A549 (cell line): Measurements from ENCODE around the gene TIGD3. TPM values are rescaled to one million over a fixed set of nuclear protein-coding genes. Genes with fewer than 3 reads are reported as not detected.
"Not testable (repeated sequence)": the region's sequence is repeated elsewhere in the genome, so short reads cannot be mapped to it uniquely, and the experiment has no call there.

ENCODE experiments used
- ATAC-seq, 2 experiments: fragments of 200-7000 bp in 1 of 2; fragments of >200 bp in 1 of 2; cut with Nextera tagmentation in 1 of 2; cut with Tn5 transposase in 1 of 2; 3 replicates each; pipeline versions ENCODE4 v1.8.0 to v1.9.1; 2018 to 2020; ENCODE audit warnings: mild to moderate bottlenecking in 1 of 2, moderate library complexity in 1 of 2
- CTCF ChIA-PET: fragments of 300-600 bp; sonication (Branson Sonifier 250); formaldehyde crosslinking; extraction: SDS; loops from one replicate; lab custom pipeline; 2021; ENCODE audit warnings: antibody characterized with exemption, inconsistent platforms; lab: Yijun Ruan, JAX
- POLR2A ChIA-PET: fragments of 350-600 bp; formaldehyde crosslinking; extraction: SDS; loops from one replicate; lab custom pipeline; 2021; ENCODE audit warnings: antibody characterized with exemption, inconsistent platforms; lab: Yijun Ruan, JAX
- DNase-seq, 2 experiments: peaks; one replicate each; pipeline versions ENCODE4 v3.0.0 to v3.0.0-alpha.2; 2011 to 2016; ENCODE audit warnings: low read depth in 1 of 2, low spot score in 1 of 2
- FAIRE-seq: peaks from 2 replicates; lab custom pipeline; 2011; peaks lifted over from hg19 to GRCh38; lab: Jason Lieb, UNC
- H3K27ac ChIP-seq, 2 experiments: fragments of >200 bp; sonication (Bioruptor Twin); formaldehyde crosslinking; 3 replicates each; pipeline ENCODE4 v1.5.1; 2016 to 2017
- H3K4me1 ChIP-seq: fragments of >200 bp; sonication (Bioruptor Twin); formaldehyde crosslinking; 3 replicates; pipeline ENCODE4 v1.6.1; 2016
- H3K4me2 ChIP-seq: fragments of >200 bp; sonication (Bioruptor Twin); formaldehyde crosslinking; 3 replicates; pipeline ENCODE4 v1.6.1; 2016
- H3K4me3 ChIP-seq: fragments of >200 bp; sonication (Bioruptor Twin); formaldehyde crosslinking; 3 replicates; pipeline ENCODE4 v1.5.1; 2016
- H3K9me3 ChIP-seq: fragments of >200 bp; sonication (Bioruptor Twin); formaldehyde crosslinking; 3 replicates; pipeline ENCODE4 v1.6.1; 2016
- BHLHE40 ChIP-seq: IDR thresholded peaks from 2 replicates; pipeline ENCODE4 v1.6.1; 2012; ENCODE audit warnings: low read depth, low read length, inconsistent platforms
- CBX2 ChIP-seq: fragments of 200-600 bp; sonication (generic); IDR thresholded peaks from 2 replicates; pipeline ENCODE4 v1.6.1; 2016; ENCODE audit warnings: low read depth, mild to moderate bottlenecking, borderline replicate concordance
- CBX8 ChIP-seq: fragments of 200-600 bp; sonication (generic); IDR thresholded peaks from 2 replicates; pipeline ENCODE4 v1.6.1; 2016
- CEBPB ChIP-seq, 2 experiments: fragments of >200 bp in 1 of 2; sonication (Bioruptor Twin) in 1 of 2; formaldehyde crosslinking in 1 of 2; IDR thresholded peaks; 2 replicates each; pipeline ENCODE4 v1.6.1; 2012 to 2016
- FOXS1 ChIP-seq: fragments of 250-450 bp; sonication (Bioruptor Pico); IDR thresholded peaks from 2 replicates; pipeline ENCODE4 v1.5.0; 2020; ENCODE audit warnings: mild to moderate bottlenecking, moderate library complexity
- HOXB5 ChIP-seq: fragments of 250-450 bp; sonication (Bioruptor Pico); IDR thresholded peaks from 2 replicates; pipeline ENCODE4 v1.5.0; 2020; ENCODE audit warnings: mild to moderate bottlenecking, moderate library complexity
- KDM5A ChIP-seq: fragments of 200-600 bp; sonication (generic); IDR thresholded peaks from 2 replicates; pipeline ENCODE4 v1.6.1; 2016; ENCODE audit warnings: antibody characterized with exemption, mild to moderate bottlenecking
- POLR2AphosphoS2 ChIP-seq: conservative IDR thresholded peaks from 2 replicates; pipeline ENCODE4 v1.6.1; 2012; ENCODE audit warnings: low read length, improper control_type of control experiment, inconsistent platforms
- RAD21 ChIP-seq, 2 experiments: fragments of >200 bp in 1 of 2; sonication (Bioruptor Twin) in 1 of 2; formaldehyde crosslinking in 1 of 2; IDR thresholded peaks in 1 of 2; conservative IDR thresholded peaks in 1 of 2; 2 replicates in 1 of 2; 3 replicates in 1 of 2; pipeline ENCODE4 v1.6.1; 2012 to 2018; ENCODE audit warnings: inconsistent platforms in 1 of 2
- SMC3 ChIP-seq: fragments of >200 bp; sonication (Bioruptor Twin); formaldehyde crosslinking; IDR thresholded peaks from 3 replicates; pipeline ENCODE4 v1.6.1; 2018; ENCODE audit warnings: inconsistent platforms
- ZC3H11A ChIP-seq: fragments of 450-650 bp; IDR thresholded peaks from 2 replicates; pipeline ENCODE4 v1.6.1; 2014; ENCODE audit warnings: antibody characterized with exemption, mild to moderate bottlenecking
- ZNF302 ChIP-seq: fragments of 250-450 bp; sonication (Bioruptor Pico); IDR thresholded peaks from 2 replicates; pipeline ENCODE4 v1.9.0; 2021; ENCODE audit warnings: inconsistent platforms, mild to moderate bottlenecking, moderate library complexity
- WGBS: methylation state at CpG from one replicate; pipeline ENCODE4 v1.1.6; 2017; ENCODE audit errors: missing lambda C conversion rate; 5-methylcytosine and 5-hydroxymethylcytosine counted together
- polyA plus RNA-seq, 4 experiments: library from polyadenylated mRNA; depleted of rRNA in 3 of 4; stranded (reverse); fragments of >200 nt; fragmentation: RNase III in 1 of 4; extraction: RNeasy Plus Mini Kit Qiagen cat#74134 plus additional on column Dnase treatment in 1 of 4; gene quantifications; 2 replicates in 3 of 4; 3 replicates in 1 of 4; pipeline ENCODE4 v1.2.3, GENCODE V29; 2011 to 2017
- TF ChIP-seq, protein P1 (sequence below): fragments of >200 bp; sonication (Bioruptor Twin); formaldehyde crosslinking; IDR thresholded peaks from 2 replicates; pipeline ENCODE4 v1.6.1; 2016
- TF ChIP-seq, protein P2 (sequence below): fragments of >200 bp; sonication (Bioruptor Twin); formaldehyde crosslinking; IDR thresholded peaks from 3 replicates; pipeline ENCODE4 v1.5.1; 2016
- TF ChIP-seq, protein P3 (sequence below): IDR thresholded peaks from 2 replicates; pipeline ENCODE4 v1.6.1; 2012
- TF ChIP-seq, protein P4 (sequence below): fragments of 250-450 bp; sonication (Bioruptor Pico); IDR thresholded peaks from 2 replicates; pipeline ENCODE4 v1.5.0; 2020; ENCODE audit warnings: low read depth, mild to moderate bottlenecking, moderate library complexity
- TF ChIP-seq, protein P5 (sequence below): IDR thresholded peaks from 2 replicates; pipeline ENCODE4 v1.6.1; 2012

TIGD3 gene
- polyA plus RNA-seq, 2 of the 4 experiments (the other 2 are of a cell fraction): 0.37 to 0.66 TPM

DNA sequence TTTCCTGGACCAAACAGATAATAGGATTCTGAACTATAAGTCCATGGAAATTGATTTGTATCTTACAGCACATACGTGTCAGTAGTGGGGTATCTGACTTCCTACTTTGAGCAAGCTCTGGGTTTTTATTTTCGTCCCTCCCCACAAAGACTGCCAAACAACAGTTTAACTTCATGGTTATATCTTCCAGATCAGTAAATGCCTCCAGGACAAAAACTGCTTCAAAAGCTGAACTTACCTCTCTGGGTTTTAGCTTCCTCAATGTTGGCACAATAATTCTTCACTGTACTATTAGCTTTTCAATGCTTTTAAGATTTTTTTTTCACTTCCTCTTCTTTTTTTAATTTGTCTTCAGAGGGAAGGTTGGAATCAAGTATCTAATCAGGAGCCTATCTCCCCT, 25.1 kb upstream of the TIGD3 start:
- Histone ChIP-seq H3K4me2 (peak overlapping the region; percentile 45), H3K4me3 (no peak overlapping the region), H3K4me1 (peaks cover 5% of the 10 kb centered on the region), H3K27ac (peak overlapping the region; percentile 23 to 53; a peak in 4 of 6 replicates), H3K9me3 (no peaks in the 10 kb centered on the region)
- WGBS: 53% methylated on average over 2 of the region's 2 CpGs
- DNase-seq (no peak), ATAC-seq (no peak), FAIRE-seq (no peak)
- no peak for TF ChIP-seq HOXB5 (CRISPR knock-in tag)
- TF ChIP-seq, protein P1, sequence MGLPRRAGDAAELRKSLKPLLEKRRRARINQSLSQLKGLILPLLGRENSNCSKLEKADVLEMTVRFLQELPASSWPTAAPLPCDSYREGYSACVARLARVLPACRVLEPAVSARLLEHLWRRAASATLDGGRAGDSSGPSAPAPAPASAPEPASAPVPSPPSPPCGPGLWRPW: no peak
- TF ChIP-seq CEBPB (IDR thresholded peaks at IDR 0.05): no peak
- TF ChIP-seq, protein P2, sequence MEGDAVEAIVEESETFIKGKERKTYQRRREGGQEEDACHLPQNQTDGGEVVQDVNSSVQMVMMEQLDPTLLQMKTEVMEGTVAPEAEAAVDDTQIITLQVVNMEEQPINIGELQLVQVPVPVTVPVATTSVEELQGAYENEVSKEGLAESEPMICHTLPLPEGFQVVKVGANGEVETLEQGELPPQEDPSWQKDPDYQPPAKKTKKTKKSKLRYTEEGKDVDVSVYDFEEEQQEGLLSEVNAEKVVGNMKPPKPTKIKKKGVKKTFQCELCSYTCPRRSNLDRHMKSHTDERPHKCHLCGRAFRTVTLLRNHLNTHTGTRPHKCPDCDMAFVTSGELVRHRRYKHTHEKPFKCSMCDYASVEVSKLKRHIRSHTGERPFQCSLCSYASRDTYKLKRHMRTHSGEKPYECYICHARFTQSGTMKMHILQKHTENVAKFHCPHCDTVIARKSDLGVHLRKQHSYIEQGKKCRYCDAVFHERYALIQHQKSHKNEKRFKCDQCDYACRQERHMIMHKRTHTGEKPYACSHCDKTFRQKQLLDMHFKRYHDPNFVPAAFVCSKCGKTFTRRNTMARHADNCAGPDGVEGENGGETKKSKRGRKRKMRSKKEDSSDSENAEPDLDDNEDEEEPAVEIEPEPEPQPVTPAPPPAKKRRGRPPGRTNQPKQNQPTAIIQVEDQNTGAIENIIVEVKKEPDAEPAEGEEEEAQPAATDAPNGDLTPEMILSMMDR: no peak
- POLR2A ChIA-PET: interaction anchor here (0.5 to 4.9 kb wide), 6 partner anchors 12 to 559 kb away, joined by 3 to 45 read pairs (median 6); partner anchors contain the start of gene FIBP
- CTCF ChIA-PET: interaction anchor here (0.7 to 78.3 kb wide), 40 partner anchors 9 to 243 kb away, joined by 3 to 3090 read pairs (median 4); partner anchors contain the start of genes CDC42EP2, FAM89B, POLA2 and SPDYC

- DNase-seq (peak; percentile 76 to 93), FAIRE-seq (no peak), ATAC-seq (peak; percentile 68 to 81)
- POLR2A ChIA-PET: interaction anchor here (0.5 to 4.9 kb wide), 9 partner anchors 13 to 558 kb away, joined by 3 to 45 read pairs (median 4); partner anchors contain the start of genes FIBP and POLA2
- TF ChIP-seq POLR2AphosphoS2 (no peak), ZC3H11A (no peak), RAD21 (conservative IDR thresholded peaks at IDR 0.05 in 1 of 2, IDR thresholded peaks at IDR 0.05 in 1 of 2) (peak; percentile 68 to 69), BHLHE40 (no peak), ZNF302 (CRISPR knock-in tag) (no peak), SMC3 (peak; percentile 86), KDM5A (no peak), FOXS1 (no peak)
- TF ChIP-seq, protein P2: peak; percentile 85
- Histone ChIP-seq H3K27ac (peak overlapping the region; percentile 23 to 53; a peak in 4 of 6 replicates), H3K4me2 (peak overlapping the region; percentile 45), H3K4me1 (peaks cover 9% of the 10 kb centered on the region), H3K9me3 (no peaks in the 10 kb centered on the region), H3K4me3 (no peak overlapping the region)
- WGBS: 7% methylated on average over 13 of the region's 13 CpGs
- CTCF ChIA-PET: interaction anchor here (0.7 to 78.3 kb wide), 43 partner anchors 8 to 285 kb away, joined by 3 to 3090 read pairs (median 4); partner anchors contain the start of genes CDC42EP2, FAM89B, POLA2 and SPDYC
Observed at GRCh38 chr11:65329944-65330403, 24.6 kb upstream of the TIGD3 start.

DNA sequence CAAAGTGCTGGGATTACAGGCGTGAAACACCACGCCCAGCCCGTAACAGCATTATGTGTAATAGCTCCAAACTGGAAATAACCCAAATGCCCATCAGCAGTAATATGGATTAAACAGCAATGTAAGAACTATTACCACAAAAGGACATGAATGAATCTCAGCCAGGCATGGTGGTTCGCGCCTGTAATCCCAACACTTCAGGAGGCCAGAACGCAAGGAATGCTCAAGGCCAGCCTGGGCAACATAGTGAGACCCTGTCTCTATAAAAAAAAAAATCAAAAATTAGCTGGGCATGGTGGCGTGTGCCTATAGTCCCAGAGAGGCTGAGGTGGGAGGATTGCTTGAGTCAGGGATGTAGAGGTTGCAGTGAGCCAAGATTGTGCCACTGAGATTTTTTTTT, 24.0 kb upstream of the TIGD3 start:
- DNase-seq: no peak
- Histone ChIP-seq H3K27ac (0 out of 6 replicates have a peak overlapping the region, but pooled peaks of 1 of the 2 experiments have one; percentile 3), H3K4me1 (peaks cover 14% of the 10 kb centered on the region), H3K4me3 (no peak overlapping the region), H3K4me2 (no peak overlapping the region), H3K9me3 (no peaks in the 10 kb centered on the region)
- CTCF ChIA-PET: interaction anchor here (0.8 to 78.3 kb wide), 28 partner anchors 8 to 285 kb away, joined by 3 to 3090 read pairs (median 4); partner anchors contain the start of genes CDC42EP2, FAM89B and POLA2
- 85% methylated on average over 7 of the region's 7 CpGs for WGBS
- TF ChIP-seq CBX2 (no peak), CBX8 (no peak)
- TF ChIP-seq, protein P2: no peak
- TF ChIP-seq, protein P3, sequence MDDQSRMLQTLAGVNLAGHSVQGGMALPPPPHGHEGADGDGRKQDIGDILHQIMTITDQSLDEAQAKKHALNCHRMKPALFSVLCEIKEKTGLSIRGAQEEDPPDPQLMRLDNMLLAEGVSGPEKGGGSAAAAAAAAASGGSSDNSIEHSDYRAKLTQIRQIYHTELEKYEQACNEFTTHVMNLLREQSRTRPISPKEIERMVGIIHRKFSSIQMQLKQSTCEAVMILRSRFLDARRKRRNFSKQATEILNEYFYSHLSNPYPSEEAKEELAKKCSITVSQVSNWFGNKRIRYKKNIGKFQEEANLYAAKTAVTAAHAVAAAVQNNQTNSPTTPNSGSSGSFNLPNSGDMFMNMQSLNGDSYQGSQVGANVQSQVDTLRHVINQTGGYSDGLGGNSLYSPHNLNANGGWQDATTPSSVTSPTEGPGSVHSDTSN: no peak
- TF ChIP-seq, protein P4, sequence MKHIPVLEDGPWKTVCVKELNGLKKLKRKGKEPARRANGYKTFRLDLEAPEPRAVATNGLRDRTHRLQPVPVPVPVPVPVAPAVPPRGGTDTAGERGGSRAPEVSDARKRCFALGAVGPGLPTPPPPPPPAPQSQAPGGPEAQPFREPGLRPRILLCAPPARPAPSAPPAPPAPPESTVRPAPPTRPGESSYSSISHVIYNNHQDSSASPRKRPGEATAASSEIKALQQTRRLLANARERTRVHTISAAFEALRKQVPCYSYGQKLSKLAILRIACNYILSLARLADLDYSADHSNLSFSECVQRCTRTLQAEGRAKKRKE (CRISPR knock-in tag): no peak
- TF ChIP-seq, protein P5, sequence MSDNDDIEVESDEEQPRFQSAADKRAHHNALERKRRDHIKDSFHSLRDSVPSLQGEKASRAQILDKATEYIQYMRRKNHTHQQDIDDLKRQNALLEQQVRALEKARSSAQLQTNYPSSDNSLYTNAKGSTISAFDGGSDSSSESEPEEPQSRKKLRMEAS: no peak
- POLR2A ChIA-PET: interaction anchor here (0.6 to 4.9 kb wide), 8 partner anchors 13 to 141 kb away, joined by 3 to 45 read pairs (median 4); partner anchors contain the start of gene POLA2
- no peak for FAIRE-seq
- ATAC-seq: no peak

DNA sequence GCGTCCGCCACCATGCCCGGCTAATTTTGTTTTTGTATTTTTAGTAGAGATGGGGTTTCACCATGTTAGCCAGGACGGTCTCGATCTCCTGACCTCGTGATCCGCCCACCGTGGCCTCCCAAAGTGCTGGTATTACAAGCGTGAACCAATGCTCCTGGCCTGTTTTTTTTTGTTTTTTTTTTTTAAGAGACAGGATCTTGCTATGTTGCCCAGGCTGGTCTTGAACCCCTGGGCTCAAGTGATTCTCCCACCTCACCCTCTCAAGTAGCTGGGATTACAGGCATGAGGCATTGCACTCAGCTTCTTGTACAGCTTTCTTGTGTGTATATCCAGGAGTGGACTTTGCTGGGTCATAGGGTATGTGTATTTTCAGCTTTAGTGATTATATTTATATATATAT, 22.0 kb upstream of the TIGD3 start:
- not testable (repeated sequence) for H3K9me3 ChIP-seq, H3K27ac ChIP-seq, ATAC-seq, H3K4me2 ChIP-seq, H3K4me3 ChIP-seq, DNase-seq, FAIRE-seq
- CTCF ChIA-PET: interaction anchor here (1.3 to 78.3 kb wide), 8 partner anchors 9 to 178 kb away, joined by 3 to 3090 read pairs (median 8); partner anchors contain the start of genes CDC42EP2, POLA2 and TIGD3
- POLR2A ChIA-PET: interaction anchor here (1.4 to 4.9 kb wide), 7 partner anchors 17 to 175 kb away, joined by 5 to 45 read pairs (median 11); partner anchors contain the start of genes CDC42EP2, NEAT1 and POLA2
- 87% methylated on average over 9 of the region's 9 CpGs for WGBS
- H3K4me1 ChIP-seq: peaks cover 14% of the 10 kb centered on the region
